Stimulated activated CD8-positive, alpha-beta memory T cell treated with anti-CD3 and anti-CD28 coated beads, Interleukin-7, amount 100 ng/mL, for 24 hours (primary cell): Measurements from ENCODE around the gene CNTNAP2.
"Not testable (repeated sequence)": the region's sequence is repeated elsewhere in the genome, so short reads cannot be mapped to it uniquely, and the experiment has no call there.

Source experiments
- DNase-seq: peaks from one replicate; pipeline ENCODE4 v3.0.0-alpha.2; 2020; ENCODE audit warnings: low read depth

The CNTNAP2 gene

DNA sequence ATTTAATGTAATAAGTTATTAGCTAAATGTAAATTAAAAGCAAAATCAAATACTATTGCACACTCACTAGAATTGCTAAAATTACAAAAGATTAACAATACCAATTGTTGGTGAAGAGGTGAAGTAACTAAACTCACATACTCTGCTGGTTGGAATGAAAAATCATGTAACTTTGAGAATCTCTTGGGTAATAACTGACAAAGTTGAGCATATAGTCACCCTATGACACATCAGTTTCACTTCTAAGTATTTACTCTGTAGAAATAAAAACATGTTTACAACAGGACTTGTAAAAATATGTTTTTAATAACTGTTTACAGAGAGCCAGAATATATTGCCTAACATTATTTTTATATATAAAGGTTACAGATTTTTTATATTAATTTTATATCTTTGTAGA, 33.6 kb downstream of the CNTNAP2 start:
- DNase-seq, result no peak

DNA sequence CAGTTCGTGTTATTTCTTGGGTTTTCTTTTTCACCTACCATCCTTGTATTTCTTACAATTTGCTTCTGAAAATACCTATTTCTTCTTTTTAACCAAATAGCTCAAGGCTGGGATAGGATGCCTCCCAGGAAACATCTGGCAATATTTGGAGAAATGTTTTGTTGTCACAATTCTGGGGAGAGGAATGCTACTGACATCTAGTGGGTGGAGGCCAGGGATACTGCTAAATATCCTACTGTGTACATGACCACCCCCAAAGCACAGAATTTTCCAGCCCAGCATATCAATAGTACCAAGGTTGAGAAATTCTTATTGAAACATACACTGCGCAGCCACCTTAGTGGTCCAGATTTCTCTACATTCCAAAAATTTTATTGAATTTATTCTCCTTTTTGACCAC, 55.5 kb downstream of the CNTNAP2 start:
- no peak for DNase-seq

DNA sequence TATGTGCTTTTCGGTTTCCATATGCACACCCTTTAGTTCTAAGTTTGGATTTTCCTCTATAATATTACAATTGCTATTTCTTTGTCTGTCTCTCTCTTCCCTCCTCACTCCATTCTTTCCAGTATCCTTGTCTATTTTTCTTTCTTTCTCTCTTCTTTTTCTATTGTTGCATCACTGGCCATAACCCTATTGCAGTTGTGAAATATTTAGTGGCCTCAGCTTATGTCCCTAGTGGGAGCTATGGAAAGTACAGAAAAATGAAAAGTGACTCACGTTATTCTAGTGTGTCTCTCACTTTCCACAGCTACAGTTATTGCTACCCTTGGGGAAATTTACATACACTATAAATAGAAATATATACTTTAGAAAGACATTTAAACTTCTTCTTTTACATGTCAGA, 59.1 kb downstream of the CNTNAP2 start:
- no peak for DNase-seq

DNA sequence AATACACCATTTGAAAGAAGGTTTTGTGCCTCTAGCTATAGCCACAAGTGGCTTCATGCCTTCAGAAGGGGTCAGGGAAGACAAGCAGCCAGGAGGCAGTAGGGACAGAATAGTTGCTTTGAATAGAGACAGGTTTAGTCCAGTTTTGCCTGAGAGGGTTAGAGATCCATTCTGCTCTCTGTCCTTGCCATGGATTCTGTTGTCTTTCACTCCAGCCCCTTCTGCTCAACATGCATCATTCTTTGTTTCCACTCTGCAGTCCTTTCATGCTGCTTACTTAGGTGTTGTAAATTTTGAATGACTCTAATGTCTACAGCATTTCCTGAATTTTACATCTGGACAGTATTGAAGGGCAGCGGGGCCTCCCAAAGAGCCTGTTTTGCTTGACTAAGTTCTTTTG, 60.3 kb downstream of the CNTNAP2 start:
- DNase-seq, result no peak

DNA sequence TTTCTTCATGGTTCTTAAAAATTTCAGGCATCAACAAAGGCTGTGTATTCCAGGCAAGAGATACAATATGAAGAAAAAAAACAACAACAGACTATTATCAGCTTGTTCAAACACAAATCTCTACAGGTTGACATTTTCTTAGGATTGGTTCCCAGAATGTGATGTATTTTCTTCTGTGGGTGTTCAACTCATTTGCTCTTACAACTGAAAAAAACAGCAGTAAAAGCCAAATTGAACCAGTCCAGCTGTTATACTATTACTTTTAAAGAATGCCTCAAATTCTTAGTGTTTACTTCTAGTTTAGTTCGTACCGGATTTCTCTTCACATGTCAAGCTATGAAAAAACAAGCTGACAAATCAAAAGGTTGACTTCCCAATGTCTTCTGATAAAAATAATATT, 60.7 kb downstream of the CNTNAP2 start:
- no peak for DNase-seq

DNA sequence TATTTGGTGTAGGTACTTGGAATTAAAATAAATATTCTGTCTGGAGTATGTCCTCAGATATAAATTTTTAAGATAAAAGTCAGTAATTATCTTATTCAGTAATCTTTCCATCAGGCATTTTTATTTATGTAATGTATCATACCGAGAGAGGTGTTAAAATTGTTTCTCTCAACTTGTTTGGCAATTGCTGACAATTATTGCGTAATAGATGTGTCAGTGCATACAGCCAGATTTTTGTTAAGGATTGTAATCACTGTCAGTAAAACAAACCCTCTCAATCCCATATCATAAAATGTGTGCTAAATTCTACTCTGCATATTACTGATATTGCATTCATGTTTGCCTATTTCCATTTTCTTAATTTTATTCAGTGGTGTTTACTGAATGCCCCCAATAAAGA, 69.2 kb downstream of the CNTNAP2 start:
- DNase-seq, result no peak

DNA sequence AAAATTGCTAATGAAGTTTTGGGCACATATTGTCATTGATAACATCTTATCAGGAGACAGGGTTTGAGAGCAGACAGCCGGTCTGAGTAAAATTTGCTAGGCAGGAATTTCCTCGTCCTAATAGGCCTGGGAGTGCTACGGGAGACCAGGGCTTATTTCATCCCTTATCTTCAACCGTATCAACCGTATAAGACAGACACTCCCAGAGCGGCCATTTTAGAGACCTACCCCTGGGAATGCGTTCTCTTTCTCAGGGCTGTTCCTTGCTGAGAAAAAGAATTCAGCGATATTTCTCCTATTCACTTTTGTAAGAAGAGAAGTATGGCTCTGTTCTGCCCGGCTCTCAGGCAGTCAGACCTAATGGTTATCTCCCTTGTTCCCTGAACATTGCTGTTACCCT, 74.8 kb downstream of the CNTNAP2 start:
- DNase-seq, result not testable (repeated sequence)

DNA sequence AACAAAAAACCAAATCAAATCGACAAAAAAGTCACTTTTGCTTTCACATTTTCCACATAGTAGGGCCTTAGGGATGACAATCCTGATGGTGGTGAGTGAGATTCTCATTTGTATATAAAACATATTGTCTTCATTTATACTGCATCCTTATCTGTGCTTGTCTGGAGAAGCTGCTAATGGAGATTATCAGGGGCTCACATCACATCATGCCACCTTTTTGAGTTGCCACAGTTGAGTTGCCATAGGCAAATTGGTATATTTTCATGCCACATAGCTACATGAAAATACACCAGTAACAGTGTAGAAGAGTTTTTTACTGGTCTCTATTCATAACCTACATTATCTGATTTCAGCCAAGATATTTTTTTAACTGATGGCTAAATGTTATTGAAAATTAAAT, 85.3 kb downstream of the CNTNAP2 start:
- DNase-seq, result no peak

DNA sequence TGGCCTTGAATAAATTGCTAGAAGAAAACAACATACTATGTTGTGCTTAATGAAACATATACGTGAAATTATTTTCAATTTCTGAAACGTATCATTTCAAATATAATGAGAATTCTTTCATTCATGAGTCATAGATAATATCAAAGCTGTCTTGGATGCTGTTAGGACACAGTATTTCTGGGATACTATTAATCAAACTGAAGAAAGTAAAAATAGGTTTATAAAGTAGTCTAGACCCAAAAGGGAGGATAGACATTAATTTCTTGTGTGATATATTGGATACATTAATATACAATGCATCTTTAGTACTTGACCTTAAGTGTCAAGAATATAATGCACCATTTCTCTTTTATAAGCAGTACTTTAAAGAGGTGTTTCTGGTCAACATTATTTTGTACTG, 89.7 kb downstream of the CNTNAP2 start:
- DNase-seq, result no peak

DNA sequence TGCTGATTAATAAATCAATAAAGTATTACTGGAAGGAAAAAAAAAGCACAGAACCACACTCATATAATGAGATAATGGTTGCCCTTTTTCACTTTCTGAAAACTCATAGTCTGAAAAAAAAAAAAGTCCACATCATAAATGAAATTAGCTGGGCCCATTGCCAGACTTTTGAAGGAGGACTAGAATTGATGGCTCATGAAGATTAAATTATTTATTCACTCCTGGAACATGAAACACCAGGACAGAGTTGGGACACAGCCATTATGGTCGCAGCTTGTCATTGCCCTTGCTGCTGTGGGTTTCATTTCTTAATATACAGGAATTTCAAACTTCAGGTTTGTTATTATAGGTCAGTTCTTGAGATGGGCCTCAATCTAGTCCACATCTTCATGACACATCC, 91.9 kb downstream of the CNTNAP2 start:
- DNase-seq, result no peak

DNA sequence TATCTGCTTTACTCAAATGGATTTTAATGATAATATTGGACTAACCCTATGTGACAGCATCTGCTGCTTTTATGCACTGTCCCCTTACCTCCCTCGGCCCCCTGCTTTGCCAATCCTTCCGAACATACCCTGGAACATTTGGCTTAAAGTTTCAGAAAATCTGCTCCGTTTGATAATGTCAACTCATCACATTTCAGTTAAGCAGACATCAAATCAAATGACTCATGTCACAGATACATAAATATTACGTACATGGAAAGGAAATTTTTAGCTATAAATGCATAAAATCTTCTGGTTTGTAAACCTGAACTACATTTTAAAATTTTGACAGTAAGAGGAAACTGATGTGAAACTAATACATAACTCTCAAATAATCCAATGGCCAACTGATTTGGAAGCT, 98.2 kb downstream of the CNTNAP2 start:
- no peak for DNase-seq

DNA sequence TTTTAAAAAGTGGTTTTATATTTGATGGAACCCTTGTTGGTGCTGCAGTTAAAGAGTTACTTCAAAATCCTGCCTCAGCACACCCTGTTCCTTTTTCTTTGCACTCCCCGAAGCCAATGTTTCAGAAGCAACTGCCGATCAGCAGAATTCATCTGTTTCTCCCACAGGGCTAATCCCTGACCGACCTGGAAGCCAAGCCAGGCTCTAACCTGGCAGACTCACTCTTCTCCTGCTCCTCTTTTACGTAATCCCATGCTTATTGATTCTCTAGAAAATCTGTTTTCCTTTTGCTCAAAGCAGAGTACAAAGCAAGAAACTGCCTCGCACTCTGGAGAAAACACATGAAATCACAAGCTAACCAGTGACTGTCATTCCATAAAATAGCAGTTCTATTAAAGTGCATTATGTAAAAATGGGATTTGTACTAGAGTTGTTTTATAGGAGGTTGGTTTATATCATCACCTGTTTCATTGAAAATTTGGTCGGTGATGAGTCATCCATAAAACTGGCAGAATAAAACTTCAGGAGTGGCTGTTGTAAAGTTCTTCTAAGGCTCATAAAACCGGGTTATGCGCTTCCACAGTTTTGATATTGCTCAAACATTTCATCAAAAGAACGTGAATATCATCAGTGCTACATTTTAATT, 99.9 kb downstream of the CNTNAP2 start:
- DNase-seq, result no peak

DNA sequence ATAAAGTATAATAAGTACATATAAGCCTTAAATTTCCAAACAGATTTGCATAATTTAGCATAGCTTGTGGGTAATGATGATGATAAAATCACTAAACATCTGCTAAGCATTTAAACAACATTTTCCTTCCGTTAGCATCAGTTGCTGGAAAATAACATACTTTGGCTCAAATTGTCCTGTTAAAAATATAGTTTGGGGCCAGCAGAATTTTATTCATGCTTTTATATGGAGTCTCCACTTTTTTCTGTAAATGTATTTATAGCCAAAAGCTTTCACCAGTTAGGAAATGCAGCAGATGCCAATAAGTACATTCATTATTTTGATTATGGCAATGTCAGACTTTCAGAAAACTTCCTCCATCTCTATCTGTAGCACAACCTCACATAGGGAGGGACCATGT, 107.2 kb downstream of the CNTNAP2 start:
- no peak for DNase-seq

DNA sequence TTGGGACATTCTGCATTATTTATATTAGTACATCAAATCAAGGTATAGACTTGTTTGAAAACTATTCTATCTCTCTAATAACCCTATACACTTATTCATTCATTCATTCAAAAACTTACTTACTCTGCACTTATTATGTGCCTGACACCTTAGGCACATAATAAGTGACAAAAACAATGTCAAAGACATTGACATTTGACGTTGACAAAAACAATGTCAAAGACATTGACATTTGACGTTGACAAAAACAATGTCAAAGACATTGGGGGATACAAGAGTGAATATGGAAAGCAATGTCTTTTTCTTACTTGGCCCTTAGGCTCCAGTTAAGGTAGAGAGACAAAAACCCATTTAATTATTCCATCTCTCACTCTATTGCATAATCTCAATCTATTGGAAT, 116.0 kb downstream of the CNTNAP2 start:
- no peak for DNase-seq

DNA sequence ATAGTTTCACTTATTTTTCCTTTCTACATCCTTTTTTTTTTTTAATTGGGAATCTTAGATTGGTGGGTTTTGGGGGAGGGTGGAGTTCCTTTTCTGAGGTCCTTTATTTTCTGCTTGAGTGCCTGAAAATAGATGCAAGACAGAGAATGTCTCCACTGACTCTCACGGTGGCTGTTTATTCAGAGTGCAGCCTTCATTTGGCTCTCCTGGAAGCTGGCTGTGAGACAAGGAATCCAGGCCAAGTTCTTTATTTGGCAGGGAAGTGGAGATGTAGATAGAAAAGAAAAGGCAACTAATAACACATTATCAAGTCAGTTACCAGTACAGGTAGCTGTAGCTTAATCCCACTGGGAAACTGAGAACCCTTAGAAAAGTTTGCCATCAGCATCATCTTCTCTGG, 118.6 kb downstream of the CNTNAP2 start:
- no peak for DNase-seq

DNA sequence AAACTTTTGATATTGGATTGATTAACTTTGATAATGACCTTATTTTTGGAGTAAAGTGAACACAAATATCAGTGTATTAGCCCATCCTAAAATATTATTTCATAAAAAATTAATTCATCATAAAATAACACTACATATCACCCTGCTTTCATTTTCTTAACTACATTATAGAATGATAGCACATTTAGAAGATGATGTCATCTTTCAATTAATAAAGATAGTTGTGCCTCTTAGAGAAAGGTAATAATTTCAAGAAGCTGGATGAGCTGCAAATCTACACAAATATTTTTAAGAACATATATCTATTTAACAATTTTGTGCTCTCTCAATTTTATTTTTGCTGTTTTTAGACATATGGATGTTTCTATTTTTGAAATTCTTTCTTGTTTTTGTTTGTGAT, 126.1 kb downstream of the CNTNAP2 start:
- DNase-seq, result no peak

DNA sequence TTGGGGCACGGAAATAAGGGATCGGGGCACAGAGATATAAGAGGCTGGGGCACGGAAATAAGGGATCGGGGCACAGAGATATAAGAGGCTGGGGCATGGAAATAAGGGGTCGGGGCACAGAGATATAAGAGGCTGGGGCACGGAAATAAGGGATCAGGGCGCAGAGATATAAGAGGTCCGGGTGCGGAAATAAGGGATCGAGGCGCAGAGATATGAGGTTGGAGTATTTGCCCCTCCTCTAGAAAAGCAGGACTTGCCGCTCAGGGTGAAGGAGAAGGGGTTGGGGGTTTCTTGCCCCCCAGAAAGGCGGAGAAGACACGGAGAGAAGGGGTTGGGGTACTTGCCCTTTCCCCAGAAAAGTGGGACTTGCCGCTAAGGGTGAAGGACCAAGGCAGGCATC, 131.4 kb downstream of the CNTNAP2 start:
- DNase-seq, result not testable (repeated sequence)

DNA sequence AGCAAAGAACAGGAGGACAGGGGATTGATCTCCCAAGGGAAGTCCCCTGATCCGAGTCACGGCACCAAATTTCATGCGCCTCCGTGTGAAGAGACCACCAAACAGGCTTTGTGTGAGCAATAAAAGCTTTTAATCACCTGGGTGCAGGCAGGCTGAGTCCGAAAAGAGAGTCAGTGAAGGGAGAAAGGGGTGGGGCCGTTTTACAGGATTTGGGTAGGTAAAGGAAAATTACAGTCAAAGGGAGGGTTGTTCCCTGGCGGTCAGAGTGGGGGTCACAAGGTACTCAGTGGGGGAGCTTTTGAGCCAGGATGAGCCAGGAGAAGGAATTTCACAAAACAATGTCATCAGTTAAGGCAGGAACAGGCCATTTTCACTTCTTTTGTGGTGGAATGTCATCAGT, 132.1 kb downstream of the CNTNAP2 start:
- DNase-seq, result not testable (repeated sequence)

DNA sequence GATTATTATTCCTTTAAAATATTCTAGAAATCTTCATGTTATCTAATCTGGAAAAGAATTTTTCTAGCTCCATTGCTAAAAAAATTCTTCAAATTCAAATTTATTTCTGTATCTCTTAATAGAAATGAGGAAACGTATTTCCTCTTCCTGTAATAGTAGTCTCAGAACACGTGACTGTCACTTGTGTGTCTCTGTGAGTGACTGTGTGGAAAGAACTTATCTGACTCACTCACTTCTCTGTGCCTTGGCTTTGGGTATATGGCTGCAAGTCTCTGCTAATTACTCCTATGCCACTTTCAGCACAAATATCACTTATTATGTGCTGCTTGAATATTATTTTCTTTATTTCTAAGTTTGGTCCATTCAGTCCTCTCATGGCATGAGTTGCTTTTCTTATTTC, 132.7 kb downstream of the CNTNAP2 start:
- no peak for DNase-seq

DNA sequence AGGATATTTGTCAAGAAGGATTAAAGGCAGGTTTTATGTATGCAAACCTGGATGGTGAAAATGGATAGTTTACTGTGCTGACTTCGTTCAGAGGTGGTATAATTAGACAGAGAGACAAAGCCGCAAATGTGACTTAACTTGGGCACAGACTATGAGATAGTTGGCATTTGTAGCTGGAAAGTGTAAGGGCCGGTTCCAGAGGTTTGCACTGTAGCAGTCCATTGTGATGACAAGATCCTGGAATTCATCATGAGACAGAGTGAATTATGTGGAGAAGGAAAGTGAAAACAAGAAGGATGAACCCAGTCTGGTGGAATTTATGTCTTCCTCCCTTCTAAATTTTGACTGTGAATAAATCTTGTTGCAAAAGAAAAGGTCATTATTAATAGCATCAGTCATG, 139.0 kb downstream of the CNTNAP2 start:
- DNase-seq, result no peak

DNA sequence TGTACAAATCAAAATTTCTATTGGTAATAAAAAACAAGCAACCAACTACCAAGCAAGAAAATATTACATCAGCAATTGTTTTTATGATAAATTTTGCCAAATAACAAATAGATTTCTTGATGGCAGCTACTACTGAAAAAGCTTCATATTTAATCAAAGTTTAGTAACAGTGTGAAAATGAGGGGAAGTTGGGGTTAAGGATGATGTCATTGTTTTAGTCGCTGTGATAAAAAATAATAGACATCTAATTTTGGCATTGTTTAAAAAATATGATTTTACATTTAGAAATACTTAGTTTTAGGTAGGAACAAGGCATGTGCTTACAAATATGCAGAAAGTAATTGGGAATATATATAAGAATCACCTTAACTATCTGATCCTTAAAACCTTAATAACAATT, 145.9 kb downstream of the CNTNAP2 start:
- no peak for DNase-seq

DNA sequence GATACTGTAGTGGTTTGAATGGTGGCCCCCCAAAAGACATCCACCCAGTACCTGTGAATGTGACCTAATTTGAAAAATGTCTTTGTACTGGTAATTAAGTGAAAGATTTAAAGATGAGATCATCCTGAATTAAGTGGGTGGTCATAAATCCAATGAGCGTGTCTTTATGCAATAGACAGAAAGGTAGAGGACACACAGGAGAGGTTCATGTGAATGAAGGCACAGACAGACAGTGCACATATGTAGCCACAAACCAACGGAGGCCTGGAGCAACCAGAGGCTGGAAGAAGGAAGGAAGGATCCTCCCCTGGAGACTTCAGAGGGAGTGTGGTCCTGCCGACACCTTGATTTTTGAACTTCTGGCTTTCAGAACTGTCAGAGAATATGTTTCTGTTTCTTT, 160.3 kb downstream of the CNTNAP2 start:
- no peak for DNase-seq

DNA sequence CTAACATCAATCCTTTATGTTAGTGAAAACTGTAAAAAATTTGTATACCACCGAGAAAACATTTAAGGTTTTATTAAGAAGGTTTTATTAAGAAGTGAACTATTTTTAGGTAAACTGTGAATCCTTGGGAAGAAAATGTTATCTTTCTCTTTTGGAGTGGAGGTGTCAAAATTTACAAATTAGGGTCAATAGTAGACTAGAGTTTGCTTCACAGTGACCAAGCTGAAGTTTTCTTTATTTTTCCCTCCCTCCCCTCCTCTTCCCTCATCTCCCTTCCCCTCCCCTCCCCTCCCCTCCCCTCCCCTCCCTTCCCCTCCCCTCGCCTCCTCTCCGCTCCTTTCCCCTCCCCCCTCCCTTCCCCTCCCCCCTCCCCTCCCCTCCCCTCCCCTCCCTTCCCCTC, 168.8 kb downstream of the CNTNAP2 start:
- no peak for DNase-seq

DNA sequence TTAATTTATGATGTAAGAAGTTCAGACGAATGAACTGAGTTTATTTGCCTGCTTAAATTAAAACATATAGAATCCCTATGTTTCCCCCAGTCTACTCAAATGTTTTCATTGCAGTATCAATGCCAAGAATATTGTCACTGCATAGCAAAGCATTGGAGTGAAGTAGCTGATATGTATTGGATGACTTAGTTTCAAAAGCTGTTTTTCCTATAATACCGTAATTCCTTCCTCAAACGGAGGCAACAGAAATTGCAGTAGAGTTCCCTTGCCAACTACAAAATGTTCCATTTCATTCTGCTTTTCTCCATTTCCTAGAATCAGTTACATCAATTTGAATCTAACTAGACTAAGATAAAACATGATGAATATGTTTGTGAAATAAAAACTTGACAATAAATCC, 174.1 kb downstream of the CNTNAP2 start:
- DNase-seq, result no peak

DNA sequence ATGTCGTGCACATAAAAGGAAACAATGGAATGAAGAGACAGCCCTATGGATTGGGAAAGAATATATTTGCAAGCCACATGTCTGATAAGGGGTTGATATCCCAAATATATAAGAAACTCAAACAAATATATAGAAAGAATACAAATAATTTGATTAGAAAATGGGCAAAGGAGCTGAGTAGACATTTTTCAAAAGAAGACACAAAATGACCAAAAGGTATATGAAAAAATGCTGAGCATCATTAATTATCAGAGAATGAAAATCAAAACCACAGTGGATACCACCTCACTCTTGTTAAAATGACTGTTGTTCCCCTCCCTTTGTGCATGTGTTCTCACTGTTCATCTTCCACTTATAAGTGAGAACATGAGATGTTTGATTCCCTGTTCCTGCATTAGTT, 175.3 kb downstream of the CNTNAP2 start:
- no peak for DNase-seq
